Measurements from ENCODE around the gene LSMEM2. TPM values are rescaled to one million over a fixed set of nuclear protein-coding genes. Genes with fewer than 3 reads are reported as not detected.

The LSMEM2 gene
- total RNA-seq, 3 donors from 2014 or later, result not detected

GRCh38 chr3:50232303-50232702 lies 46.6 kb upstream of the LSMEM2 start:
- Histone ChIP-seq H3K4me1 (peaks cover 0 to 3% of the 10 kb centered on the region in 2 donors), H3K4me3 (no peak overlapping the region), H3K27me3 (no peaks in the 10 kb centered on the region), H3K36me3 (no peaks in the 10 kb centered on the region), H3K9me3 (no peaks in the 10 kb centered on the region), H3K27ac (no peak overlapping the region)
- no peak for DNase-seq (ENCODE audit: low spot score in 2 of 2)
- intact Hi-C loops (cut with DNase I; ENCODE audit: low total_unique reads), result no loop called here
- TF ChIP-seq POLR2AphosphoS5 (IDR thresholded peaks at IDR 0.05) (no peak), CTCF (IDR thresholded peaks at IDR 0.05) (no peak), POLR2A (IDR thresholded peaks at IDR 0.05) (no peak)

GRCh38 chr3:50233176-50233575 lies 45.7 kb upstream of the LSMEM2 start:
- Histone ChIP-seq H3K4me3 (no peak overlapping the region), H3K4me1 (peaks cover 0 to 2% of the 10 kb centered on the region in 2 donors), H3K9me3 (no peaks in the 10 kb centered on the region), H3K27ac (no peak overlapping the region), H3K36me3 (no peaks in the 10 kb centered on the region), H3K27me3 (no peaks in the 10 kb centered on the region)
- no peak for TF ChIP-seq CTCF (IDR thresholded peaks at IDR 0.05)
- TF ChIP-seq POLR2AphosphoS5 (IDR thresholded peaks at IDR 0.05), result no peak
- TF ChIP-seq POLR2A (IDR thresholded peaks at IDR 0.05), result no peak
- no peak for DNase-seq (ENCODE audit: low spot score in 2 of 2)
- intact Hi-C loops (cut with DNase I; ENCODE audit: low total_unique reads), result no loop called here

GRCh38 chr3:50235716-50236483 lies 43.0 kb upstream of the LSMEM2 start, which contains the start of gene GNAI2:
GNAI2 (plus strand) TSS chr3:50236204; CDS start chr3:50236336, 132 bp downstream.
- intact Hi-C loops (cut with DNase I; ENCODE audit: low total_unique reads), result no loop called here
- H3K4me1 ChIP-seq, result peaks cover 11 to 21% of the 10 kb centered on the region in 2 donors
- H3K36me3 ChIP-seq, result no peaks in the 10 kb centered on the region
- peak; percentile 47 for TF ChIP-seq POLR2A (IDR thresholded peaks at IDR 0.05)
- peak; percentile 21 to 81 (median 80) for TF ChIP-seq POLR2AphosphoS5 (IDR thresholded peaks at IDR 0.05)
- peak in 2 of 3 donors; percentile 5 to 21 for TF ChIP-seq CTCF (IDR thresholded peaks at IDR 0.05)
- H3K27ac ChIP-seq, result peak within 1 kb of the TSS; percentile 91
- no peaks in the 10 kb centered on the region for H3K27me3 ChIP-seq
- DNase-seq (ENCODE audit: low spot score in 2 of 2), result peak; percentile 99
- H3K4me3 ChIP-seq, result peak within 1 kb of the TSS; percentile 77 to 87 (median 87)
- no peaks in the 10 kb centered on the region for H3K9me3 ChIP-seq

- no peaks in the 10 kb centered on the region for H3K36me3 ChIP-seq
- H3K4me1 ChIP-seq, result peaks cover 16 to 21% of the 10 kb centered on the region in 2 donors
- H3K27me3 ChIP-seq, result no peaks in the 10 kb centered on the region
- intact Hi-C loops (cut with DNase I; ENCODE audit: low total_unique reads), result no loop called here
- no peaks in the 10 kb centered on the region for H3K9me3 ChIP-seq
- DNase-seq (ENCODE audit: low spot score in 2 of 2), result no peak
- peak overlapping the region; percentile 77 to 87 (median 87) for H3K4me3 ChIP-seq
- no peak for TF ChIP-seq POLR2A (IDR thresholded peaks at IDR 0.05)
- no peak for TF ChIP-seq POLR2AphosphoS5 (IDR thresholded peaks at IDR 0.05)
- TF ChIP-seq CTCF (IDR thresholded peaks at IDR 0.05), result no peak
- peak overlapping the region; percentile 91 for H3K27ac ChIP-seq
These were observed 42.3 kb upstream of the LSMEM2 start for GRCh38 chr3:50236484-50237132.

- no peaks in the 10 kb centered on the region for H3K9me3 ChIP-seq
- H3K27ac ChIP-seq, result peak overlapping the region; percentile 91
- intact Hi-C loops (cut with DNase I; ENCODE audit: low total_unique reads), result no loop called here
- TF ChIP-seq POLR2A (IDR thresholded peaks at IDR 0.05), result no peak
- no peak for TF ChIP-seq CTCF (IDR thresholded peaks at IDR 0.05)
- no peak for TF ChIP-seq POLR2AphosphoS5 (IDR thresholded peaks at IDR 0.05)
- H3K36me3 ChIP-seq, result no peaks in the 10 kb centered on the region
- peaks cover 20 to 21% of the 10 kb centered on the region in 2 donors for H3K4me1 ChIP-seq
- DNase-seq (ENCODE audit: low spot score in 2 of 2), result no peak
- peak overlapping the region; percentile 77 to 87 (median 87) for H3K4me3 ChIP-seq
- no peaks in the 10 kb centered on the region for H3K27me3 ChIP-seq
These were observed 41.7 kb upstream of the LSMEM2 start for GRCh38 chr3:50237133-50237651.
